SHP77 treated with DMSO at 0.1 percent for 48 hours (cell line): ENCODE data around the gene ZNF439.
"Not testable (repeated sequence)": the region's sequence is repeated elsewhere in the genome, so short reads cannot be mapped to it uniquely, and the experiment has no call there.

ENCODE experiments used
- DNase-seq: peaks from one replicate; lab custom pipeline; 2025; lab: John Stamatoyannopoulos, UW

ZNF439 gene

DNA sequence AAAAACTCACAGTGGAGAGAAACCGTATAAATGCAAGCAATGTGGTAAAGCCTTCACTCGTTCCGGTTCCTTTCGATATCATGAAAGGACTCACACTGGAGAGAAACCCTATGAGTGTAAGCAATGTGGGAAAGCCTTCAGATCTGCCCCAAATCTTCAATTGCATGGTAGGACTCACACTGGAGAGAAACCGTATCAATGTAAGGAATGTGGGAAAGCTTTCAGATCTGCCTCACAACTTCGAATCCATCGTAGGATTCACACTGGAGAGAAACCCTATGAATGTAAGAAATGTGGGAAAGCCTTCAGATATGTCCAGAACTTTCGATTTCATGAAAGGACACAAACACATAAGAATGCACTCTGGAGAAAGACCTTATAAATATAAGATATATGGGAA lies 19.7 kb downstream of the ZNF439 start:
- no peak for DNase-seq

DNA sequence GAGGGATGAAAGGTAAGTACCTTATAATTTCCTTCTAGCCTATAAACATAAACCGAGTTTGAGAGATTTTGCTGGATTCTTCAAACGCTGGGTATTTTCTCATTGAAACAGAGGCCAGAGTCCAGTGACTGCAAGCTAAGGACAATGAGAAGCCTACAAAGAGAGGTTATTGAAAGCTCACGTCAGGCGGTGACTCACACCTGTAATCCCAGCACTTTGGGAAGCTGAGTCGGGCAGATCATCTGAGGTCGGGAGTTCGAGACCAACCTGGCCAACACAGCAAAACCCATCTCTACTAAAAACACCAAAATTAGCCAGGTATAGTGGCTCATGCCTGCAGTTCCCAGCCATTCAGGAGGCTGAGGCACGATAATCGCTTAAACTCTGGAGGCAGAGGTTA lies 24.1 kb downstream of the ZNF439 start:
- DNase-seq: no peak

DNA sequence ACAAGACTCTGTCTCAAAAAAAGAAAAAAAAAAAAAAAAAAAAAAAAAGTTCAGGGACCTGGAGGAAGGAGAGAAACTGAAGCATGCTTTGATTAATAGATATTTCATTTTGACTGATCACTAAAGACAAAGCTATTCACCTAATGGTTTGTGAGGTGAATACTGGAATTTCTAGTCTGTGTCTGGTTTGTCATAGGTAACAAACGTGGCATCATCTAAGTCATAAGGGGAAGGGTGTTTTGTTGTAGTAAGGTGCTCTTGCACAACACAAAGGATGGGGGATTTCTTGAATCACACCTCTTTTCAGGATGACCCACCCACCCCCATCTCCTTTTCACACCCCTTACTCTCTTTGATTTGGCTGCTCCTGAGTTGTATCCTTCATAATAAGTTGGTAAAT lies 25.2 kb downstream of the ZNF439 start:
- DNase-seq: no peak

DNA sequence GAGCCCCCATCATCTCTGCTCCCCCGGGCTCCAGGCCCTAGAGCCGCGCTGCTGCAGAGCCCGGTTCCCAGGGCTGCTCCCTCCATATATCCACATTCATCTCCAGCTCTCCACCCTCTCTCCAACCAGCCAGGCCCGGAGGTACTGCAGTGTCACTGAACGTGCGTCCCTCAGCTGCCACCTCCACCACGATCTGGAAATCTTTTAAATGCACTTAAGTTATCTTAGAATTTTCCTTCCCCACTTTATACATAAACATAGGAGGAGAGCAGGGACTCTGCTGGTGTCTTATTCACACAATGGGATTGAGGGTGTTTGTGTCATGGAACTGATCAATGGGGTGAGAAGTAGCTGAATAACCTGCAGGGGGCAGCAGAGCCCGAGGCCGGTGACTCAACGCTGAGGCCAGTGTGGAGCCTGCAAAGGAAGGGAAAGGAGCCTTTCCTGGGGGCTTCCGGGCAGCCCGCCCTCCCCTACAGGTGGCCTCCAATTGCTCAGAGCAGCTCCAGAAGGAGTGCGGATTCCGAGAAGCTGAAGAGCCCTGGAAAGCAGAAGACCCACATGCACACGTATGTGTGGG lies 31.3 kb downstream of the ZNF439 start:
- peak; percentile 1 for DNase-seq

GRCh38 chr19:11880598-11880997 lies 32.1 kb downstream of the ZNF439 start:
- DNase-seq: no peak

DNA sequence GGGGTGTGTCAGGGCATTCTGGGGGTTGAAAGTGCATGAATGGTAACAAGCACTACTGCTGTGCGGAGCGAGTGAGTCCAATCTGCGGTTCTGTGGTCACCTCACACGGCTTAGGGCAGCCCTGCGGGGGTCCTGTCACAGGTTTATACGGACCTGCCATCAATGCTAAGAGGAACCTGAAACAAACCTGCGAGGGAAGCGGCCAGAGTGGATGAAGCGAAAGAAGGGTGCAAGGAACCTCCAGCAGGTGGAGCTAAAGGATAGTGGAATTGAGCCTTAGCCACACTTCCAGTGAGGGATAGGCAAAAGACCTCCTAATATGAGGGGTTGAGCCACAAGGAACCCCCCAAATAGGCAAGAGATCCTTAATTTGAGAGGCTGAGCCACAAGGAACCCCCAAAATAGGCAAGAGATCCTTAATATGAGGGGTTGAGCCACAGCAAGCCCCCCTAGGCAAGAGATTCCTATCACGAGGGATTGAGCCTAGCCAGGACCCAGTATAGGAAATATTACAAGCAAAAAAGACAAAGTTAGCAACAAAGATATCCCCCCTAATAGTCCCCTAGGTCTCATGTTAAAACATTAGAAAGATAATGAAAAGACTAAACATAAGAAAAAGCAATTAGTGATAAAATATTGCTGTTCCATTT lies 32.8 kb downstream of the ZNF439 start:
- peak; percentile 15 for DNase-seq

DNA sequence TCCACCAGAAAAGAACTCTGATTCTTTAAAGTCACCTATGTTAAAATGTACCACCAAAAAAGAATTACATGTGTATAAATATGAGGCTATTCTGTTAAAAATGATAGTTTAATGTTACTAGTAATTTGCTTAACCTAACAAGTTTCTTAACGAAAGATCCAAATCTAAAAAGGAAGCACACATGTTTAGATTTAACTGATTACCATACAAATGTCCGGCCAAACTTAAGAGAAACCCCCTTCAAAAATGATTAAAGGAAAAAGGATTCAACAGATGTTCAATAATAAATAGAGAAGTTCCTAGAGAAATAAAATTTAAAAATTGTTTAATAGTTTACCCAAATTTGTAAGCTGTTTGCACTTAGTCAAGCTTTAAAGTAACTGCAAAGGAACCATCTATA lies 34.1 kb downstream of the ZNF439 start:
- no peak for DNase-seq

DNA sequence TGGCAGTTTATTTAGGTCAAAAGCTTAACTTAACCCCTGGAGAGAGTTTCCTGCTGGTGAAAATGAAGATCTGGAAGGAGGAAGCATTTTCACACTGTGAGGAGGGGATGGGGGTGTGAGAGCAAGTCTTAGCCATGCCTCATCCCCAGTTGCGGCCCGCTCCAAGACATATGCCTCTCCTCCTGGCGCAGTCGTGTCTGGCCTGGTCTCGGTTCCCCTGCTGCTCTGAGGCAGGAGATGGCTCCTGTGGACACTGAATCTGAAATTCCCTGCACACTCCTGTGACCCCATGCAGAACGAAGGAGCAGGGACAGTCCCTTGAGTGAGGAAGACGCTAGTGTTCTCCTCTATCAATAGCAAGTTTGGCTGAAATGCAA lies 38.7 kb downstream of the ZNF439 start:
- no peak for DNase-seq

GRCh38 chr19:11887611-11888531 lies 39.3 kb downstream of the ZNF439 start, which contains the start of gene ZNF69:
Gene ZNF69 (plus strand): TSS chr19:11887782. CDS start chr19:11887924, 142 bp downstream.
- peak; percentile 67 for DNase-seq

GRCh38 chr19:11889901-11890300 lies 41.4 kb downstream of the ZNF439 start:
- DNase-seq: not testable (repeated sequence)

DNA sequence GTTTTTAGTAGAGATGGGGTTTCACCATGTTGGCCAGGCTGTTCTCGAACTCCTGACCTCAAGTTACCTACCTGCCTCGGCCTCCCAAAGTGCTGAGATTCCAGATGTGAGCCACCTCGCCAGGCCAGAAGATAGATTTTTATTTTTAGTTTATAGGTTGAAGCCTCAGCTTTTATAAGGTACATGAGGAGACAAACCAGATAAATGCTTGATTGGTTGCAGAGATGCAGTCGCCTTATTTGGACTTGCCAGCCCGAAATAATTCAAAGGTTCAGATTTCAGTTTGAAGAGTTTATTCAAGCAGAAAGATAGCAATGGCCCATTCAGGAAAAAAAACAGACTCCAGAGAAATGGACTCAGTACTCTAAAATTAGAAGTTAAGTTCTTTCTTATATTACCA lies 42.1 kb downstream of the ZNF439 start:
- DNase-seq: no peak

GRCh38 chr19:11894851-11895250 lies 46.3 kb downstream of the ZNF439 start:
- no peak for DNase-seq

DNA sequence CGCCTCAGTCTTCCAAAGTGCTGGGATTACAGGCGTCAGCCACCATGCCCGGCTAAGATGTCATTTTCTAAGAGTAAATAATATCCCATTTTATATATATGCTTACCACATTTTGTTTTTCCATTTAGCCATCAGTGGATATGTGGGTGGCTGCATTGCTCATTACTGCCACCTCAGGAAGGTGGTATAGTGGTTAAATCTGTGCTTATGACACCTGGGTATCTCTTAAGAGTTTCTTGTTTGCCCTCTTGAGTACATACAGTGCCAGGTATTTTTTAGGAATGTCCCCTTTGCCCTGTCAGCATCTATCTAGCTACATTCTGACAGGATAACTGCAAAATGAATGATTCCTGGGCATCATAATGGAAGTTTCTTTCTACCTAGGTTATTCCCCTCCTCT lies 53.7 kb downstream of the ZNF439 start:
- no peak for DNase-seq

GRCh38 chr19:11905928-11906327 lies 57.4 kb downstream of the ZNF439 start:
- DNase-seq: no peak

GRCh38 chr19:11911937-11912336 lies 63.4 kb downstream of the ZNF439 start:
- DNase-seq: not testable (repeated sequence)

DNA sequence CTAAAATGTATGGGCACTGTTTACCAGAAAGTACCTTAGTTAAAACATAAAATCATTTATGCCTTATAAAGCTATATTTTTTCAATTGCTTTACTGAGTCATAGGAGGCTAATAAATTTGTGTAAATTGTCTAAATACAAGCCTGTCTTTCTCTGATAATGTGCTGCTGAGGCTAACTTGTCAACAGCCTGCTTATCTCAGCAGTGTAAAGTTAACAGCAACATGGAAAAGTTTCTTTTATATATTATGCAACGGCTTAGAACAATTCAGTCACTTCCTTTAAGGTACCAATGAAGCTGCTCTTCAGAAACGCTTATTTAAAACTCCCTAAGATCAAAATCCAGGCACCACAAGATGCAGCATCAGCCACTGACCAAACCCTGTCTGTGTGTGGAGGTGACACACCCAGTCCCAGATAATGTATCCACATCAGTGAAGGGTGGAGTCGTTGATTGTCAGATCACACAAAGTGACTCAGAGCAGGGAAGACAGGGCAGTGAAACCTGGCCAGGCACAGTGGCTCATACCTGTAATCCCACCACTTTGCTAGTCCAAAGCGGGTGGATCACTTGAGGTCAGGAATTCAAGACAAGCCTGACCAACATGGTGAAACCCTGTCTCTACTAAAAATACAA lies 66.0 kb downstream of the ZNF439 start:
- DNase-seq: not testable (repeated sequence)
